HG03039 (cell line): ENCODE measurements around the gene KCTD16.

Experiments
- ATAC-seq: cut with Tn5 transposase; IDR thresholded peaks from one replicate; pipeline ENCODE4 v1.9.1; 2021; ENCODE audit warnings: mild to moderate bottlenecking, moderate library complexity; ENCODE audit not compliant: unreplicated experiment

The KCTD16 gene

GRCh38 chr5:144329681-144330080 is 159.0 kb downstream of the KCTD16 start:
- ATAC-seq = no peak

GRCh38 chr5:144331361-144331760 is 160.7 kb downstream of the KCTD16 start:
- ATAC-seq = no peak

DNA sequence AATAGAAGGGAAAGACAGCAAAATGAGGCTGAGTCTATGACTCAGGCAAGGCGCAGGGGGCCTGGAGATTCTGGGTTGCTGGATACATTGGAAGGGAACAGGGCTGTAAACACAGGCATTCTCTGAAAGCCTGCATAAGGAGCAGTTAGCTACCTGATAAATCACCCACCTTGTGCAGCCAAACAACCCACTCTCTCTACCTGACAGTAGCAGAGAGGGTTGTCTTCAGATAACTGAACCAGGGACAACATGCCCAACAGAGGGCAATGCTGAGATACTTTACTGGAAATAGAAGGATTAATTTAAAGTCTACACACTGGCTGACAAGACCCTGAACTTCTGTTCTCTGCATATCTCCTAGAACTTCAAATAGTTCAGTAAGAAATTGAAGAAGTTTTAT is 161.6 kb downstream of the KCTD16 start:
- ATAC-seq = no peak

DNA sequence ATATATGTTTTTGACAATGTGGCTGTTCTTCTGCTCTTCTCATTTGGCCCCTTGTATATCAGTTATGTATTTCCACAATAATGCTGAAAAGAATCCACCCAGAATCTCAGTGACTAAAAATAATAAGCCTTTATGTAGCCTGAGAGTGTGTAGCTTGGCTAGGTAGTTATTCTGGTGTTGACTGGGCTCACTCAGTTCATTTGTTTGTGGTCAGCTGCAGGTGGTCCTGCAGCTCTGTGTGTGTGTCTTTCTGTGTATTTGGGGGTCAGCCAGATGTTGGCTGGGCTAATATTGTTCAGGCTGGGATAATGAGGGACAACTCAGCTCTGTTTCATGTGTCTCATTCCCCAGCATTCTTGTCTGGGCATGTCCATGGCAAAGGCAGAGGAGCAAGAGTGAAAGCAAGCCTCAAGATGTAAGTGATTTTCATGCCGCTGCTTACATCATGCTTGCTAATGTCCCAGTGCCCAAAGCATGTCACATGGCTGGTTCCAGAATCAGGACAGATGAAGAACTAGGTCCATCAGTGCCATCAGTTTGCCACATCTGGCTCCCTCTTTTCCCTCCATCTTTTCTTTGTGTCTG is 162.8 kb downstream of the KCTD16 start:
- peak; percentile 63 for ATAC-seq

- ATAC-seq = peak; percentile 45
Observed at GRCh38 chr5:144335561-144335960, 164.9 kb downstream of the KCTD16 start.

GRCh38 chr5:144336191-144336961 is 165.7 kb downstream of the KCTD16 start:
- ATAC-seq = no peak

DNA sequence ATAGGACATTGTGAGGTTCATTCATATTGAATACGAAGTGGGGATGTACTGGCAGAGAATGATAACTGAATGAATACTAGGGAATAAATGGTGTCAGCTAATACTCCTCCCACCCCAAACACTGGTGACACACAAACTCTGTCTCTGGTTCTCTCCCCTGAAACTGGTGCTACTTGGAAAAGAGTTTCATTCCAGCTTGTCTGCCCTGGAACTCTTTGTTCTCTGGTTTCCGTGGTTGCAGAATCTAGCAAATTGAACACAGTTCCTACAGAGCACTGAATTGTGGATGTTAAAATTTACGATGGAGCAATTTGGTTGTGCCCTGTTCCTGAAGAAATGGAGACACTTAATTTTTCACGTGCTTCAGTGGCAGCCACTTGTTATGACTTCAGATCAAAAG is 181.7 kb downstream of the KCTD16 start:
- no peak for ATAC-seq

GRCh38 chr5:144352732-144353317 is 182.2 kb downstream of the KCTD16 start:
- no peak for ATAC-seq

DNA sequence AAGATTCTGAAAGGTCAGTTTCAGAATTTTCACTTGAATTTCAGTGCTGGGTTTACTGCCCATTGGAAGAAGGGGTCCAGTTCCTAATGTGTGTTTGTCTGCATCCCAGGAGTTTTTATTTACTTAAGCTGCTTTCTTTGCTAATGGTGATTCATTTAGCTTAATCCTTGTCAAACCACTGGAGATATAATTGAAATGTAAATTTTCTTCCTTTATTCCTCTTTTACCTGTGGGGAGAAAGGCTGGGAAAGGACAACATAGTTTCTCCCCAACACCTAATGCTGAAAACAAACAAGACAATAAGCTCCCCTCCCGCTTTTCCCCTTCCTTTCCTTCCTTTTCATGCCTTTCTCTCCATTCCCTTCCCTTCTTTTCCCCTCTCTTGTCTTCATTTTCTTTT is 185.8 kb downstream of the KCTD16 start:
- no peak for ATAC-seq

DNA sequence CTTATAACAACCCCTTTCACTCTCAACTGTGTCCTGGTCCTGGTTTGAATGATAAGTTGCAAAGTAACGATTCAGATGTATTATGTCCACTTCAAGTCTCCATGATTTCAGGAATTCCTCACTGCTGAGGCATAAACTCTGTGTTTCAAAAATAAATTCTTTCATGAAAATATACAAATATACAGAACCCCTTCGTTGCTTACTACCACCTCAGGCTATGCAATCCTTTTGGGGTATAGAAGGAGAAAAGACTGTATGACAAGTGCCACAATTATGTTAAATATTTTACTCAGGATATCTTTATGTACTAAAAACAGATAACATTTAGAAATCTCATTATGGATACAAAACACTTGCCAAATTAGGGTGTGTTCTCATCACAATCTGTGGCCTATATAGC is 190.7 kb downstream of the KCTD16 start:
- no peak for ATAC-seq

DNA sequence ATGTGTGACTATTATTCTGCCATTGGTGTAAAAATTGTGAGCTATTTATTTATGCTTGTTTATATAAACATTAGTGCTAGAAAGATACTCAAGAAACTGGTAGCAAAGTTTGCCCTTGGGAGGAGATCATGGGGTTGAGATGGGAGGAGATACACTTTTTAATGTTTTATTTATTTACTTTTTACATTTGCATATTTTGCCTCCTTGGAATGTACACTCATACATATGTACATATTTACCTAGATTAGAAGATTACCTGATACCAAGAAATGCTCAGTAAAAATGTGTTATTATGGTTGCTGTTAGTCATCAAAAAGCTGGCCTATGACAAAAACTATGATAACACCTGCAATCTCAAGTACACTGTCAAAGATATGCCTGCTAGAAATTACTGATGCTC is 195.2 kb downstream of the KCTD16 start:
- no peak for ATAC-seq

- no peak for ATAC-seq
Observed at GRCh38 chr5:144367991-144368390, 197.3 kb downstream of the KCTD16 start.

DNA sequence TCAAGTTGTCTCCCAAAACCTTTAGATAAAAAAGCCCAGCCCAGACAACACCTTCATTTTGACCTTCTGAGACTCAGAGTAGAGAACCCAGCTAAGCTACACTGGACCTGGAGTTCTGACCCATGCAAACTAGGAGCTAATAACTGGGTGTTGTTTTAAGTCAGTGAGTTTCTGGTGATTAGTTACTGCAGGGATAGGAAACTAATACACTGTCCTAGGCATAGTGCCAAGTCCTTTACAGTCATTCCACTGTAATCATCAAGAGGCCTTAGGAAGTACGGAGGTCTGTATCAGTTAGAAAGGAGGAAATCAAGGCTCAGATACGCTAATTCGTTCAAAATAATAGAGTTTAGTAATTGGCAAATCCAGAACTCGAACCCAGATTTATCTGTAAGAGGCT is 197.9 kb downstream of the KCTD16 start:
- no peak for ATAC-seq

- ATAC-seq = no peak
Observed at GRCh38 chr5:144369006-144369405, 198.3 kb downstream of the KCTD16 start.

- no peak for ATAC-seq
Observed at GRCh38 chr5:144370273-144370672, 199.6 kb downstream of the KCTD16 start.

GRCh38 chr5:144374637-144375036 is 204.0 kb downstream of the KCTD16 start:
- no peak for ATAC-seq

GRCh38 chr5:144377207-144377606 is 206.5 kb downstream of the KCTD16 start:
- no peak for ATAC-seq

DNA sequence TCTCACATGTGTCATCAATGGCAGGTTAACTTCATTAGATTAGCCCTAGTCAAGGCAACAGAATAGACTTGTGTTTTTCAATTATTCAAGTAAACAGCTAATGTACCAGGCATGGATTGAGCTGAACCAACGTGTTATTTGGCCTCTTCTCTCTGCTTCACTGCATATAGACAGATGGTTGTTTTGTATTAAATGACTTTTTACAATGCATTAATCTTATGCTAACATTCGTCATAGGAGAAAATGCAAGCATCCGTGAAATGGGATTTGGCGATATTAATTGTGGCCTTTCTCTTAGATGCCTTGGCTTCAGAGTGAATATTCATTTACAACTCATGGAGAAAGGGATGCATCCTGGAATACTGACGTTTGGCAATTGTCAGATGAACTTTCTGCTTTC is 208.0 kb downstream of the KCTD16 start:
- ATAC-seq = no peak

DNA sequence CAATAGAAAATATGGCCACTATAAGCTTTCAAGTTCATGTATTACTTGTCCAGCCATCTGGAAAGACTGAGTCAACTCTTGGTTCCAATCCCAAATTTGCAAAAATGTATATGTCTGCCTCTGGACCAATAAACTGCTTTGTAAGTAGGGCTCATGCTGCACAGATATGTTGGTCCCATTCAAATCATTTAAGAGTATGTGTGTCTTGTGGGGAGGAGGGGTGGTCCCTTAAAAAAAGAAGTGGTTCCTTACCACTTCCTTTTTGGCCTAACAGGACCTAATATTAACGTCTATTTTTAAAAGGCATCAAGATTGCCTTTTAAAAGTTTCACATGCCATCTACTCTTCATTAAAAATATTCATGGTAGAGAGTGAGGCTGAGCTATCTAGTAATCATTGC is 214.9 kb downstream of the KCTD16 start:
- ATAC-seq = no peak

- ATAC-seq = no peak
Observed at GRCh38 chr5:144386315-144386714, 215.6 kb downstream of the KCTD16 start.

DNA sequence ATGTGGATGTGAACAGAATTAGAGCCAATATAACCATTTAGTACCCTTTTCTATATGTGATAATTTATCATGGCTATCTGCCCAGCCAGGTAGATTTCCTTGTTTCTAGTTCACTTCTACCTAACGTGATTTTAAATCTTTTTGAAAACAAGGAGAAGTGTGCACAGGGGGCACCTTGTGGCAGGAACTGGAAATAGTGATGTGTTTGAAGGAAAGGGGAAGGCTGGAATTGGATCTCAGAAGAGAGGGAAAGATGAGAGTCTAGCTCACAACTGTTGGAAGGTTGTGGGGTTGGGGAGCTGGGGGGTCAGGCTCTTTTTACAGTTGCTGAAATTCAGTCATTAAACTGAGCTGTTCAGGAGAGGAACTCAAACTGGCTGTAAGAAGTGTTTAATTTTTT is 219.5 kb downstream of the KCTD16 start:
- no peak for ATAC-seq

DNA sequence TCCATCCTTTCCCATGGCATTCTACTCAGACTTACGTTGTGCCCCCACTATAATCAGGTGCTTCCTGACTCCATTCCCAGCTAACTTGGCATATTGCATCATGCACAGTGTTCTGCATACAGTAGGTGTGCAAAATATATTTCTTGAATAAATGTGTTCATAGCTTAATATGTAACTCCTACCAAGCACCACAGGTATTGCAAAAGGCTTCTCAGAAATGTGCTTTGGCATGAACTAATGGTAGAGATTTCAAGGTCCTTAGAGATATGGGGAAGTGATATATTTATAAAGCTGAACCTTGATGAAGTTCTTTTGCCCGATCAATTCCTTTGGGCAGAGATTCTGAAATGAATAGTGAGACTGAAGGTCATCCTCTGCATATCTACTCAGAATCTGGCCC is 220.4 kb downstream of the KCTD16 start:
- ATAC-seq = no peak
